Measurements from ENCODE around the gene NCOA3.

Gene NCOA3

GRCh38 chr20:47638851-47639250 lies 137.2 kb downstream of the NCOA3 start:
- no peak for DNase-seq (ENCODE audit: low read depth)

GRCh38 chr20:47642118-47642517 lies 140.4 kb downstream of the NCOA3 start:
- no peak for DNase-seq (ENCODE audit: low read depth)

- no peak for DNase-seq (ENCODE audit: low read depth)
Observed at GRCh38 chr20:47642624-47643023, 140.9 kb downstream of the NCOA3 start.

- DNase-seq (ENCODE audit: low read depth) = no peak
Observed at GRCh38 chr20:47645632-47646031, 143.9 kb downstream of the NCOA3 start.

GRCh38 chr20:47647994-47648393 lies 146.3 kb downstream of the NCOA3 start:
- no peak for DNase-seq (ENCODE audit: low read depth)

GRCh38 chr20:47648943-47649342 lies 147.3 kb downstream of the NCOA3 start:
- DNase-seq (ENCODE audit: low read depth) = no peak

- no peak for DNase-seq (ENCODE audit: low read depth)
Observed at GRCh38 chr20:47652301-47652700, 150.6 kb downstream of the NCOA3 start.

GRCh38 chr20:47652794-47653193 lies 151.1 kb downstream of the NCOA3 start:
- DNase-seq (ENCODE audit: low read depth) = no peak

GRCh38 chr20:47653869-47654268 lies 152.2 kb downstream of the NCOA3 start:
- DNase-seq (ENCODE audit: low read depth) = no peak

GRCh38 chr20:47654370-47654769 lies 152.7 kb downstream of the NCOA3 start:
- no peak for DNase-seq (ENCODE audit: low read depth)

GRCh38 chr20:47655635-47656034 lies 153.9 kb downstream of the NCOA3 start:
- DNase-seq (ENCODE audit: low read depth) = no peak

GRCh38 chr20:47656318-47656717 lies 154.6 kb downstream of the NCOA3 start:
- no peak for DNase-seq (ENCODE audit: low read depth)

GRCh38 chr20:47659904-47660601 lies 158.4 kb downstream of the NCOA3 start:
- DNase-seq (ENCODE audit: low read depth) = no peak

- no peak for DNase-seq (ENCODE audit: low read depth)
Observed at GRCh38 chr20:47660602-47660905, 158.9 kb downstream of the NCOA3 start.

- no peak for DNase-seq (ENCODE audit: low read depth)
Observed at GRCh38 chr20:47660983-47661700, 159.5 kb downstream of the NCOA3 start.

GRCh38 chr20:47661714-47662113 lies 160.0 kb downstream of the NCOA3 start:
- no peak for DNase-seq (ENCODE audit: low read depth)

GRCh38 chr20:47662483-47663353 lies 161.0 kb downstream of the NCOA3 start:
- DNase-seq (ENCODE audit: low read depth) = no peak

GRCh38 chr20:47663354-47664067 lies 161.8 kb downstream of the NCOA3 start:
- DNase-seq (ENCODE audit: low read depth) = peak; percentile 53

- no peak for DNase-seq (ENCODE audit: low read depth)
Observed at GRCh38 chr20:47664068-47664437, 162.4 kb downstream of the NCOA3 start.

- DNase-seq (ENCODE audit: low read depth) = no peak
Observed at GRCh38 chr20:47664744-47665143, 163.1 kb downstream of the NCOA3 start.

- DNase-seq (ENCODE audit: low read depth) = no peak
Observed at GRCh38 chr20:47665221-47665991, 163.7 kb downstream of the NCOA3 start.

GRCh38 chr20:47666304-47666703 lies 164.6 kb downstream of the NCOA3 start:
- no peak for DNase-seq (ENCODE audit: low read depth)
